ENCODE data around the gene SLC25A46. TPM values are rescaled to one million over a fixed set of nuclear protein-coding genes. Genes with fewer than 3 reads are reported as not detected.
"Not testable (repeated sequence)": the region's sequence is repeated elsewhere in the genome, so short reads cannot be mapped to it uniquely, and the experiment has no call there.

The SLC25A46 gene
- total RNA-seq, 2 donors from 2014 or later: 31.3 to 53.1 TPM

DNA sequence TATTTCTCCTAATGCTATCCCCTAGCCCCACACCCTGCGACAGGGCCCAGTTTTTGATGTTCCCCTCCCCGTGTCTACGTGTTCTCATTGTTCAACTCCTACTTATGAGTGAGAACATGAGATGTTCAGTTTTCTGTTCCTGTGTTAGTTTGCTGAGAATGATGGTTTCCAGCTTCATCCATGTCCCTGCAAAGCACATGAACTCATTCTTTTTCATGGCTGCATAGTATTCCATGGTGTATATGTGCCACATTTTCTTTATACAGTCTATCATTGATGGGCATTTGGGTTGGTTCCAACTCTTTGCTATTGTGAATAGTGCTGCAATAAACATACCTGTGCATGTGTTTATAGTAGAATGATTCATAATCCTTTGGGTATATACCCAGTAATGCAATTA lies 49.2 kb downstream of the SLC25A46 start:
- H3K27ac Mint-ChIP-seq, H3K4me3 Mint-ChIP-seq, H3K4me1 Mint-ChIP-seq: not testable (repeated sequence)

GRCh38 chr5:110790673-110791072 lies 51.9 kb downstream of the SLC25A46 start:
- H3K27me3 Mint-ChIP-seq: peaks cover under 1% of the 10 kb centered on the region
- H3K4me3 Mint-ChIP-seq: no peak overlapping the region
- no peak for ATAC-seq (replicated peaks)
- no peaks in the 10 kb centered on the region for H3K9me3 Mint-ChIP-seq
- no peak overlapping the region for H3K27ac Mint-ChIP-seq
- no peaks in the 10 kb centered on the region for H3K36me3 Mint-ChIP-seq (ENCODE audit: low read depth)
- no peaks in the 10 kb centered on the region for H3K4me1 Mint-ChIP-seq

More for the DNA sequence above, 49.2 kb downstream of the SLC25A46 start:
- H3K36me3 Mint-ChIP-seq (ENCODE audit: low read depth); H3K9me3 Mint-ChIP-seq; H3K27me3 Mint-ChIP-seq; ATAC-seq (replicated peaks): not testable (repeated sequence)

DNA sequence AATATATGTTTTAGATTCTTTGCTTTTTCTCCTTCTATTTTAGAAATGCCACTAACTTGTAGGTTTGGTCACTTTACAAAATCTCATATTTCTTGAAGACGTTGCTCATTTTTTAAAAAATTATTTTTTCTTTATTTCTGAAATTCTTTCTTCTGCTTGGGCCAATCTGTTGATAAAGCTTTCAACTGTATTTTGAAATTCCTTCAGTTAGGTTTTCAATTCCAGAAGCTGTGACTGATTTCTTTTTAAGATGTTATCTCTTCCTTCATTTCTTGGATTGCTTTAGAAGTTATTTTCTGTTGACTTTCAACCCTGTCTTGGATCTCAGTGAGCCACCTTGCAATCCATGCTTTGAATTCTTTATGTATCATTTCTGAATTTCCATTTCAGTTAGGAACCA lies 64.2 kb downstream of the SLC25A46 start:
- H3K36me3 Mint-ChIP-seq (ENCODE audit: low read depth): no peaks in the 10 kb centered on the region
- H3K27ac Mint-ChIP-seq: no peak overlapping the region
- ATAC-seq (replicated peaks): no peak
- H3K27me3 Mint-ChIP-seq: peaks cover 8% of the 10 kb centered on the region
- H3K4me1 Mint-ChIP-seq: no peaks in the 10 kb centered on the region
- H3K4me3 Mint-ChIP-seq: no peak overlapping the region
- H3K9me3 Mint-ChIP-seq: peaks cover 7% of the 10 kb centered on the region

- Mint-ChIP-seq H3K27ac (no peak overlapping the region), H3K36me3 (ENCODE audit: low read depth) (no peaks in the 10 kb centered on the region), H3K27me3 (peaks cover 8% of the 10 kb centered on the region), H3K9me3 (peaks cover 7% of the 10 kb centered on the region), H3K4me1 (no peaks in the 10 kb centered on the region), H3K4me3 (no peak overlapping the region)
- no peak for ATAC-seq (replicated peaks)
Measured at GRCh38 chr5:110803467-110804326, 64.9 kb downstream of the SLC25A46 start.

DNA sequence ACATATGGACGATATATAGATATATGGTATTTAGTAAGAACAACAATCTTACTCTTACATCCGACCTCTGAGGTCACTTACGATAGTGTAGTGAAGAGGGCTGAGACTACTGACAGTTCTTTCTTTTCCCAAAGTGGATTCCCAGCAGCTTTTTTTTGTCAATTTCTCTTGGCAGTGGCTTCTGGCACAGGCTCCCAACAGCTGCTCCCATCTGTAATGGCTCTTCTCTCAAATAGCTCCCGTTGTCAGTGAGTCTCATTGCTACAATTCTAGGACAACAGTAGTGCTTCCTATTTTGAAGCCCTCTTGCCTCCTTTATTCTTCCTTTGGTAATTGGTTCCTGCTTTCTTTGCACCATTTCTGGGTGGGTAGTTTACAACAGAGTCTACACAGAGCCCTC lies 68.4 kb downstream of the SLC25A46 start:
- Mint-ChIP-seq H3K27me3 (peaks cover 3% of the 10 kb centered on the region), H3K9me3 (peaks cover 3% of the 10 kb centered on the region), H3K36me3 (ENCODE audit: low read depth) (no peaks in the 10 kb centered on the region), H3K4me3 (no peak overlapping the region), H3K4me1 (no peaks in the 10 kb centered on the region), H3K27ac (no peak overlapping the region)
- no peak for ATAC-seq (replicated peaks)

DNA sequence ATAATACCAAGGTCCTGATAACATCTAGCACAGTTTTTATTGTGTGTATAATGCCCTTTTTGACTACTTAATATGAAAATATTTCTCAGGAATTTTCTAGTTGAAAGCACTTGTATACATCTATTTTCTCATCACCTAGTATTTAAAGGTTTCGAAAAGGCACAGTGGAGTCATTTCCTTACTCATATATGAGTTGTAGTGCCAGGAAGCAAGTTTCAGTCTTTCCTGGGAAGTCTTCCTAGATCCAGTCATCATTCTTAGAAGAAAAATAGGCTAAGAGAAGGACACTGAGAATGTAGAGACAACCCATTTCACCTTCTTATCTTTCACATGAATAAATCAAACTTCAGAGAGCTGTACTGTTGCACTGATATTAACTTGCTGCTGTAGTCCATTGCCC lies 70.2 kb downstream of the SLC25A46 start:
- no peak overlapping the region for H3K27ac Mint-ChIP-seq
- no peak overlapping the region for H3K4me3 Mint-ChIP-seq
- H3K36me3 Mint-ChIP-seq (ENCODE audit: low read depth): no peaks in the 10 kb centered on the region
- no peaks in the 10 kb centered on the region for H3K4me1 Mint-ChIP-seq
- peaks cover 8% of the 10 kb centered on the region for H3K27me3 Mint-ChIP-seq
- no peak for ATAC-seq (replicated peaks)
- H3K9me3 Mint-ChIP-seq: no peaks in the 10 kb centered on the region

Other genes starting within 250 kb of the SLC25A46 start
- gene TMEM232, start 12.3 kb upstream of the SLC25A46 start, total RNA-seq: under 1 TPM; 0.78 to 0.87 TPM

All from activated T-helper 17 cell treated with anti-CD3 and anti-CD28 coated beads, Interleukin-2, amount 50 U/mL, for 72 hours (primary cell).